Mammary epithelial cell (primary cell): ENCODE measurements around the gene CFAP43.

Experiments used
- CTCF ChIP-seq, 2 donors: IDR thresholded peaks in 1 of 2; conservative IDR thresholded peaks in 1 of 2; 2 replicates each; pipeline ENCODE4 v1.5.1; 2011 to 2012; ENCODE audit warnings: inconsistent platforms in 2 of 2, low read length in 2 of 2, mild to moderate bottlenecking in 2 of 2, control low read depth in 1 of 2, low read depth in 1 of 2; ENCODE audit not compliant: insufficient read depth in 1 of 2; ENCODE audit errors: extremely low read depth in 1 of 2
- EZH2 ChIP-seq: IDR thresholded peaks from 2 replicates; pipeline ENCODE4 v1.6.1; 2012; ENCODE audit warnings: low read length, inconsistent platforms, borderline replicate concordance

DNA sequence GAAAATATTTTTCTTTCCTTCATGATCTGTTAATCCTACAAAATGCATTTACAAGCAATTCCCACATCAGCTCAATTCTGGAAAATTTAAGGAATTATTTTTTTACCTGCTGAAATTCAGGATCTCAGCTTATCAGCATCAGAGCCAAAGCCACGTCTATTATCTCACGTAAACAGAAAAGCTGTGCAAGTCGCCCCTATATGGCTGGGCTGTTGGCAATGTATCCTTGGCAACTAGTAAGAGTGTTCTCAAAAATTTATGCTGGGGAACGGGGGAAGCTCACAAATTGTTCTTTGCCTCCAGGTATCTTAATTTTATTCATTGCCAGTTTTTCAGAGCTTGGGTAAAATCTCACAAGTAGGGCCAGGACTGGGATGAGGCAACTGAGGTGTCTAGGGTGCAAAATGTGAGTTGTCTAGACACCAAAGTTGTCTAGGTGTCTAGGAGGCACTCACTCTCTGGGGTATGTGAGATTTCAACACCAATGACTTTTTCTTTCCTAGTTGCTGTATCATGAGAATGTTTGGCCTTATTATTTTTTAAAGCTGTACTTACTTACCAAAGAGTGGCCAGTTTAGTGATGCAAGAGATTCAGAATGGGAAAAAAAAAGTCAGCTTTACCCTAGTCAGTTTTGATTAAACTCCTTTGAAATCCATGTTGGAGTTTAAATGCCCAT, 41.9 kb upstream of the CFAP43 start:
- no peak for TF ChIP-seq CTCF (conservative IDR thresholded peaks at IDR 0.05 in 1 of 2, IDR thresholded peaks at IDR 0.05 in 1 of 2; ENCODE audit: extremely low read depth in 1 of 2, insufficient read depth in 1 of 2, low read depth in 1 of 2, low read length in 2 of 2)
- TF ChIP-seq EZH2 = no peak
